Sigmoid colon (tissue), 4 donors: ENCODE measurements around the gene ITLN1.

Experiments
- EP300 ChIP-seq, 4 donors: sonication (generic); formaldehyde crosslinking; IDR thresholded peaks; one replicate each; pipeline ENCODE4 v1.6.1; 2017; ENCODE audit warnings: antibody characterized with exemption in 4 of 4
- POLR2A ChIP-seq, 2 donors: fragments of 450-650 bp; IDR thresholded peaks; one replicate each; pipeline ENCODE4 v1.6.1; 2016; ENCODE audit warnings: antibody characterized with exemption in 2 of 2, mild to moderate bottlenecking in 2 of 2, moderate library complexity in 2 of 2
- POLR2AphosphoS5 ChIP-seq, 4 donors: sonication (generic); formaldehyde crosslinking; IDR thresholded peaks; one replicate each; pipeline ENCODE4 v1.6.1; 2017; ENCODE audit warnings: antibody characterized with exemption in 4 of 4
- TF ChIP-seq, protein P1 (sequence below), 4 experiments: fragments of 450-650 bp in 3 of 4; fragments of 200-600 bp in 1 of 4; IDR thresholded peaks; one replicate each; pipeline ENCODE4 v1.5.1; 2016 to 2019; ENCODE audit warnings: antibody characterized with exemption in 4 of 4, mild to moderate bottlenecking in 3 of 4, moderate library complexity in 2 of 4

- TF ChIP-seq POLR2A (IDR thresholded peaks at IDR 0.05) (no peak), POLR2AphosphoS5 (IDR thresholded peaks at IDR 0.05) (no peak), EP300 (IDR thresholded peaks at IDR 0.05) (no peak)
- TF ChIP-seq, protein P1, sequence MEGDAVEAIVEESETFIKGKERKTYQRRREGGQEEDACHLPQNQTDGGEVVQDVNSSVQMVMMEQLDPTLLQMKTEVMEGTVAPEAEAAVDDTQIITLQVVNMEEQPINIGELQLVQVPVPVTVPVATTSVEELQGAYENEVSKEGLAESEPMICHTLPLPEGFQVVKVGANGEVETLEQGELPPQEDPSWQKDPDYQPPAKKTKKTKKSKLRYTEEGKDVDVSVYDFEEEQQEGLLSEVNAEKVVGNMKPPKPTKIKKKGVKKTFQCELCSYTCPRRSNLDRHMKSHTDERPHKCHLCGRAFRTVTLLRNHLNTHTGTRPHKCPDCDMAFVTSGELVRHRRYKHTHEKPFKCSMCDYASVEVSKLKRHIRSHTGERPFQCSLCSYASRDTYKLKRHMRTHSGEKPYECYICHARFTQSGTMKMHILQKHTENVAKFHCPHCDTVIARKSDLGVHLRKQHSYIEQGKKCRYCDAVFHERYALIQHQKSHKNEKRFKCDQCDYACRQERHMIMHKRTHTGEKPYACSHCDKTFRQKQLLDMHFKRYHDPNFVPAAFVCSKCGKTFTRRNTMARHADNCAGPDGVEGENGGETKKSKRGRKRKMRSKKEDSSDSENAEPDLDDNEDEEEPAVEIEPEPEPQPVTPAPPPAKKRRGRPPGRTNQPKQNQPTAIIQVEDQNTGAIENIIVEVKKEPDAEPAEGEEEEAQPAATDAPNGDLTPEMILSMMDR (IDR thresholded peaks at IDR 0.05): no peak
Measured at GRCh38 chr1:160838888-160839287, 46.1 kb downstream of the ITLN1 start.
